T-helper 2 cell treated with Interferon-gamma antibody and Interleukin-4, amounts not matched to agents 100 ng/mL and 5 ng/mL, for 36 hours (primary cell): ENCODE data around the gene NBPF26. TPM values are rescaled to one million over a fixed set of nuclear protein-coding genes. Genes with fewer than 3 reads are reported as not detected.
"Not testable (repeated sequence)": the region's sequence is repeated elsewhere in the genome, so short reads cannot be mapped to it uniquely, and the experiment has no call there.

Source experiments
- intact Hi-C: fragments of 100-400 bp; cut with micrococcal nuclease; formaldehyde crosslinking; loops from one replicate; pipeline ENCODE4 v1.15.1; 2023
- total RNA-seq: library from RNA; stranded (reverse); gene quantifications from 2 replicates; pipeline ENCODE4 v1.2.3, GENCODE V29; 2022

Gene NBPF26
- total RNA-seq = 7.3 and 8.0 TPM in 2 replicates

- intact Hi-C loops = not testable (repeated sequence)
Observed at GRCh38 chr1:120723715-120724402, at the start of gene NBPF26. Gene NBPF26 (plus strand): TSS chr1:120723945.

GRCh38 chr1:120680106-120680819 lies 43.5 kb upstream of the NBPF26 start:
- intact Hi-C loops = not testable (repeated sequence)

GRCh38 chr1:120680938-120681337 lies 42.8 kb upstream of the NBPF26 start:
- intact Hi-C loops = not testable (repeated sequence)

GRCh38 chr1:120684397-120684796 lies 39.3 kb upstream of the NBPF26 start:
- intact Hi-C loops = not testable (repeated sequence)

- intact Hi-C loops = not testable (repeated sequence)
Observed at GRCh38 chr1:120685622-120686021, 38.1 kb upstream of the NBPF26 start.

- intact Hi-C loops = not testable (repeated sequence)
Observed at GRCh38 chr1:120687250-120687649, 36.5 kb upstream of the NBPF26 start.

GRCh38 chr1:120700807-120701562 lies 22.8 kb upstream of the NBPF26 start:
- intact Hi-C loops = not testable (repeated sequence)

GRCh38 chr1:120723358-120723714 lies 409 bp upstream of the NBPF26 start:
- intact Hi-C loops = not testable (repeated sequence)

- intact Hi-C loops = not testable (repeated sequence)
Observed at GRCh38 chr1:120724507-120724906, 762 bp downstream of the NBPF26 start.

- intact Hi-C loops = not testable (repeated sequence)
Observed at GRCh38 chr1:120728811-120729210, 5.1 kb downstream of the NBPF26 start.

GRCh38 chr1:120769090-120769489 lies 45.3 kb downstream of the NBPF26 start:
- intact Hi-C loops = not testable (repeated sequence)

- intact Hi-C loops = not testable (repeated sequence)
Observed at GRCh38 chr1:120805452-120805851, 81.7 kb downstream of the NBPF26 start.

GRCh38 chr1:120811822-120812221 lies 88.1 kb downstream of the NBPF26 start:
- intact Hi-C loops = not testable (repeated sequence)

GRCh38 chr1:120825051-120825450 lies 101.3 kb downstream of the NBPF26 start:
- intact Hi-C loops = not testable (repeated sequence)

GRCh38 chr1:120826623-120827022 lies 102.9 kb downstream of the NBPF26 start:
- intact Hi-C loops = not testable (repeated sequence)

- intact Hi-C loops = not testable (repeated sequence)
Observed at GRCh38 chr1:120844186-120844944, 120.6 kb downstream of the NBPF26 start.

- intact Hi-C loops = not testable (repeated sequence)
Observed at GRCh38 chr1:120844945-120845330, 121.2 kb downstream of the NBPF26 start.

GRCh38 chr1:120849400-120850286 lies 125.9 kb downstream of the NBPF26 start:
- intact Hi-C loops = not testable (repeated sequence)

GRCh38 chr1:120850287-120850536 lies 126.5 kb downstream of the NBPF26 start:
- intact Hi-C loops = not testable (repeated sequence)

- intact Hi-C loops = not testable (repeated sequence)
Observed at GRCh38 chr1:120850537-120851421, 127.0 kb downstream of the NBPF26 start.
